LNCaP clone FGC (cell line): Measurements from ENCODE around the gene CDYL.

Source experiments
- DNase-seq: peaks from one replicate; pipeline ENCODE4 v3.0.0-alpha.2; 2011; ENCODE audit warnings: low read depth
- H3K4me3 ChIP-seq: 2 replicates; pipeline ENCODE4 v1.5.1; 2011; ENCODE audit warnings: mild to moderate bottlenecking, low read depth, low read length, control low read depth
- TF ChIP-seq, protein P1 (sequence below): IDR thresholded peaks from 2 replicates; pipeline ENCODE4 v1.5.1; 2012; ENCODE audit warnings: mild to moderate bottlenecking; ENCODE audit not compliant: control insufficient read depth, insufficient read depth; ENCODE audit errors: extremely low read depth

The CDYL gene

DNA sequence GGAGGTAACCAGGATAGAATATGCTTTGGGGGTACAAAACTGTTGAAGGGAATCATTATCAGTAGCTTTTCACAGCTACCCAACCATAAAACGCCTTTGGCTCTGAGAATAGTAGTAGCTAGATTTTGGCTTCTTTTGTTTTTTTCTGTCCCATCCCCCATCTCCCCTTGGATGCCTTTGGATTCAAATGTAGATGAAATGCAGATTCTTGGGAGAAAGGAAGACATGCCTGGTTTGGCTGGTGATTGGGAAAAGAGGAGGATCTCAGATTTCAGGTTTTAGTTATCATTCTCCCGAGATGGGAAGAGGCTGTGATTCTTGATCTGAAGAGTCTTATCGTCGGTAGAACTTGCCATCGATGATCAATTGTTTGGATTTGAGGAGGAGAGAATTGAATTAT is 3.5 kb upstream of the CDYL start:
- TF ChIP-seq, protein P1, sequence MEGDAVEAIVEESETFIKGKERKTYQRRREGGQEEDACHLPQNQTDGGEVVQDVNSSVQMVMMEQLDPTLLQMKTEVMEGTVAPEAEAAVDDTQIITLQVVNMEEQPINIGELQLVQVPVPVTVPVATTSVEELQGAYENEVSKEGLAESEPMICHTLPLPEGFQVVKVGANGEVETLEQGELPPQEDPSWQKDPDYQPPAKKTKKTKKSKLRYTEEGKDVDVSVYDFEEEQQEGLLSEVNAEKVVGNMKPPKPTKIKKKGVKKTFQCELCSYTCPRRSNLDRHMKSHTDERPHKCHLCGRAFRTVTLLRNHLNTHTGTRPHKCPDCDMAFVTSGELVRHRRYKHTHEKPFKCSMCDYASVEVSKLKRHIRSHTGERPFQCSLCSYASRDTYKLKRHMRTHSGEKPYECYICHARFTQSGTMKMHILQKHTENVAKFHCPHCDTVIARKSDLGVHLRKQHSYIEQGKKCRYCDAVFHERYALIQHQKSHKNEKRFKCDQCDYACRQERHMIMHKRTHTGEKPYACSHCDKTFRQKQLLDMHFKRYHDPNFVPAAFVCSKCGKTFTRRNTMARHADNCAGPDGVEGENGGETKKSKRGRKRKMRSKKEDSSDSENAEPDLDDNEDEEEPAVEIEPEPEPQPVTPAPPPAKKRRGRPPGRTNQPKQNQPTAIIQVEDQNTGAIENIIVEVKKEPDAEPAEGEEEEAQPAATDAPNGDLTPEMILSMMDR, result no peak

DNA sequence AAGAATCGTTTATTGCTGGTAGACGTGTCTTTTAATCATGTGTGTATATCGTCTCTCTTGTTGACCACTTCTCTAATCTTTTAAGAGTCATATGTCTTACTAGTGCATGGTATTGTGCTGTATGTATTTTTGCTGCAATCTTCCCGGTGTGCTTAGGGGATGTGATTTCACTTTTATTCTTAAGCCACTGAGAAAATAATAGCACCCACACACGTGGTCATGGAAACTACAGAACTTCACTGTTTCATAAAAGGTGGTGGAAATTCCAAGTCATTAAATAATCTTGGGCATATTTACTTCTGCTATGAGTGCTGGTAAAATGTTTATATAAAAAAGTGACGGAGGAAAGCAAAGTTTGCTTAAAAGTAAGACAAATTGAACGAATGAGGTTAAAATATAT is 3.0 kb upstream of the CDYL start:
- no peak for DNase-seq
- TF ChIP-seq, protein P1, result no peak
- H3K4me3 ChIP-seq, result no peak overlapping the region

More for the DNA sequence above, 3.5 kb upstream of the CDYL start:
- no peak for DNase-seq
- no peak overlapping the region for H3K4me3 ChIP-seq

DNA sequence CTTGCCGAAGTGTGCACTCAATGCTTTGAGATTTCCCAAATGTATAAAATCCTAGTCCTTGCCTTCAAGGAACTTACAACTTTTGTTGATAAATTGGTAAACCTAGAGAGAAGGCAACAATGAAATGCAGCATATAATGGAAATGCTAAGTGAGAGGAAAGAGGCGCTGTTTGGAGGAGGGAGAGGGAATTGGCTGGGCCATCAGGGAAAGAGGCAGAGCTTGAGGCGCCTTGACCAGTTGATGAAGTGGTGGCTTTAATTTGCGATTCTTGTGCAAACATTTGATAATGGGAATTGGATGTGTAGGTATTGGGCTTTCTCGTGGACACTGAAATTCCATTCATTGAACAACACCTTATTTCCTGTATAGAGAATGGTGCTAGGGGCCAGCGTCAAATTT is 1.9 kb upstream of the CDYL start:
- DNase-seq, result no peak
- TF ChIP-seq, protein P1, result no peak
- H3K4me3 ChIP-seq, result no peak overlapping the region

DNA sequence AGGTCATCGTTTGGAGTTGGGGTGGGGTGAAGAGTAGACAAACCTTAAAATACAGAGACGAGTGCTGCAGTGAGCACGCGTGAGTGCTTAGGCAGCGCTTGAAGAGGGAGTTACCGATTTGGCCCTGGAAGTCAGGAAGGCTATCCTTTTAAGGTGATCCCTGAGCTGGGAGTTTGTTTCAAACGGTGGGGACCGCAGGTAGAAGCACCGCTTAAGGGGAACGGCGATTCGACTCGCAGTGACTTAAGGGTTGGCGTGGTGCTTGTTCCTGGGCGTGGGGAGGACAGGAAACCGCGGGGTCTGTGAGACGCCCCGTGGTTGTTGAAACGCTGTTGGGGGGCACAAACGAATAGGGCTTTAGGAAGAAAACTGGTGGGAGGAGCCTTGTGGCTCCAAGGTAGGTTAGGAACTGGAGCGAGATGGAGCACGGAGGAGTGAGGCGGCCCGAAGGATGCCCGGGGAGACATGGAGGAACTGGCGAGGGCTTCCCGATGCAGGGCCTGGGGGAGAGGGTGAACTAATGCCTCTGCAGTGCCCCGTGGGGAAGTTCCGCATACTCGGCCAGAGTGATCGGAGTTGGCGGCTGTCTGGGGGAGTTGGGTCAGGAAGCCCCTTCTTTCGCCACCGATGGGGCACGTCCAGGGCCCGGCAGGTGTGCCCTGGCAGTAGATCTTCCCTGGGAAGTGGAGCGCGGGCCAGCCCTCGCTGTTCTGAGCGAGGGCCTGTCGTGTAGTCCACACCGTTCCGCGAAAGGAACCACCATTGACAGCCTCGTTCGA is 1.3 kb upstream of the CDYL start:
- H3K4me3 ChIP-seq, result no peak overlapping the region
- TF ChIP-seq, protein P1, result no peak
- no peak for DNase-seq

DNA sequence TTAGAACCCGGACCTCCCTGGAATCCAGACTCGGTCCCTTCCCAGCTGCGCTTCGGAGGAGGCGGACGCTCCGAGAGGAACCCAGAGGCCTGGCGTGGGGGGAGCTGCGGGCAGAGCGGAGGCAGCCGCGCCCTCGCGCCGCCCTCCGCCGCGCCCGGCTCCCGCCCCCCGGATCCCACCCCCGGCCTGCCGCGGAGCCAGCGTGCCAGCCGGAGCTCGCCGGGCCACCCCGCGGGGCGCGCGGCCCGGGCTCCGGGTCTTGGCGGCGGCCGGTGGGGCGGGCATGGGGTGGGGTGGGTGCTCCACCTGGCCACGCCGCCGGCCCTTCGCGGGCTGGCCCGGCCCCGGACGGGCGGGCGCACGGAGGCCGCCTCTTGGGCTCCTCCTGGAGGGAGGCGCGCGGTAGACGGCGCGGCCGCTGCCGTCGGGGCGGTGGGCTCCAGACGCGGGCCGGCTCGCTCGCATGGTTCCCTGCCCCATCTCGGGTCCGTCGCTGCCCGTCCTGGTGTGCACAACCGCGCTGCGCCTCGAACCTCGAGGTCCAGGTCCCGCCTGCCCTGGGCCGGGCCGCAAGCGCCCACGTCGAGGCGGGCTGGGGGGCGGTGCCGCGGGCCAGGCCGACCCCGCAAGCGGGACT is 592 bp upstream of the CDYL start:
- DNase-seq, result no peak
- peak overlapping the region; percentile 43 for H3K4me3 ChIP-seq
- TF ChIP-seq, protein P1, result no peak; the same call in 1 of the 2 replicates

DNA sequence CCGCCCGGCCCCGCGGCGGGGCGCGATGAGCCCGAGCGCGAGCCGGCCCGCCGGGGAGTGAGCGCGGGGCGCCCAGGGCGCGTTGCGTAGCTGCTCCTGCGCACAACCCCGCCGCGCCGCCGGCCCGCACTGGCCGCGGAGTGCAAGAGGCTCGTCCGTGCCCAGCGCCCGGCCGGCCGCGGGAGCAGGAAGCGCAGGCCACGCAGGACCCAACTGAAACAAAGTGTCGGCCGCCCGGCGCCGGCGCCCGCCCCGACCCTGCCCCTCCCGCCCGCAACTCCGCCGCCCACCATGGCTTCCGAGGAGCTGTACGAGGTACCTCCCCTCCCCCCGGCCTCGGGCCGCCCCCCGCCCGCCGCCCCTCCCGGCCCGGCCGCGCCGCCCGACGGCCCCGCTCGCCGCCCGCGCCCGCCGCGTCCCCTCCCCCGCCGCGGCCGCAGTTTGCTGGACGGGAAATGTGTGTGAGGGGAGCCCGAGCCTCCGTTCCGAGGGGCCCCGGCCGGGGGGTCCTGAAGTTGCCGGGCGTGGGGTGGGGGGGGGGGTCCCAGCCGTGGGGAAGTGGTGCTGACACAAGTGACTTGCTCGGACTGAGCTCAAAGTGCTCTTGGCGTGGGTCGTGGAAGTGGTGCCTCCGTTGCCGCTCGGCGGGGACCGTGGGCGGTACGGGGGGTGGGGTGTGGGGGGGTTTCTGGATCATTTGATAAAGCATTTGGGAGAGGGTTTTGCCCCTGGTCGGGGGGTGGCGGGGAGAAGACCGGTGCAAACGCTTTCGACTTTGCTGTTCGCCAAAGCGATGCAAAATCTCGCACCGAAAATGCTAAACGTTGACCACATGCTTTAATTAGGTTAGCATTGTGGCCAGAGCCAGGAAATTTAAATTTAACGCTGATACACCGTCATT is 539 bp downstream of the CDYL start:
- TF ChIP-seq, protein P1, result no peak
- peak; percentile 27 for DNase-seq
- H3K4me3 ChIP-seq, result peak overlapping the region; percentile 63
